ENCODE results near the gene C1orf87. TPM values are rescaled to one million over a fixed set of nuclear protein-coding genes. Genes with fewer than 3 reads are reported as not detected.

Gene C1orf87
- total and polyA plus RNA-seq, 11 donors = not detected

DNA sequence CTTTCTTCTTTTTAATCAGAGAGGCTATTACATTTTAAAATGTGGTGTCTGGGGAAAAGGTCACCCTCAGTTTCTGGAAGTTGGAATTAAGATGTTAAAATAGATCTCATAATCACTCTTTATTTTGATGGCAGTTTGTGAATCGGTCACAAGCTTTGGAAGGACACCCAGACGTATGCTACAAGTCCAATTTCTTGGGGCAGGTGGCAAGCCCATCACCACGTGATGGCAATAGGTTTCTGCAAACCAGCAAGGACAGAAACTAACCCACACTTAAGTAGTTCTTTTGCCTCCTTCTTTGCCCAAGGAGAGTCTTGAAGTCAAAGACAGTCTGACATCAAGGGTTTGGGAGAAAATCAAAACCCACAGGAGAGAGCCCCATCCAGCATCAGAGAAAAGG is 72.9 kb downstream of the C1orf87 start:
- no peaks in the 10 kb centered on the region for H3K27me3 ChIP-seq
- H3K36me3 ChIP-seq = no peaks in the 10 kb centered on the region
- H3K4me3 ChIP-seq = no peak overlapping the region
- DNase-seq (no peak), ATAC-seq (no peak)
- intact Hi-C loops (cut with DNase I) = no loop called here
- TF ChIP-seq POLR2A (IDR thresholded peaks at IDR 0.05) (no peak), CTCF (IDR thresholded peaks at IDR 0.05) (no peak)
- H3K27ac ChIP-seq = no peak overlapping the region
- WGBS, 4 donors = 73 to 88% (median 79%) methylated on average over 3 of the region's 3 CpGs
- no peaks in the 10 kb centered on the region for H3K9me3 ChIP-seq
- H3K4me1 ChIP-seq = peaks cover 0 to 5% (median 0%) of the 10 kb centered on the region in 12 donors

- Histone ChIP-seq H3K4me3 (no peak overlapping the region), H3K4me1 (peaks cover 0 to 10% (median 0%) of the 10 kb centered on the region in 12 donors), H3K27ac (no peak overlapping the region), H3K9me3 (no peaks in the 10 kb centered on the region), H3K36me3 (no peaks in the 10 kb centered on the region), H3K27me3 (no peaks in the 10 kb centered on the region)
- TF ChIP-seq POLR2A (IDR thresholded peaks at IDR 0.05) (no peak), CTCF (IDR thresholded peaks at IDR 0.05) (no peak)
- intact Hi-C loops (cut with DNase I) = loop anchor here in 1 of 10 donors (10.0 kb wide), 1 partner anchor 65 kb away; no protein-coding TSS in a partner anchor
- DNase-seq (no peak), ATAC-seq (no peak)
- WGBS, 4 donors = 61 to 83% (median 79%) methylated on average over 2 of the region's 2 CpGs
These were observed 73.8 kb downstream of the C1orf87 start for GRCh38 chr1:59999746-60000145.

- 89 to 93% (median 89%) methylated on average over 3 of the region's 3 CpGs for WGBS, 4 donors
- TF ChIP-seq CTCF (IDR thresholded peaks at IDR 0.05) (no peak), POLR2A (IDR thresholded peaks at IDR 0.05) (no peak)
- no peak for ATAC-seq
- Histone ChIP-seq H3K27me3 (no peaks in the 10 kb centered on the region), H3K9me3 (no peaks in the 10 kb centered on the region), H3K36me3 (no peaks in the 10 kb centered on the region), H3K4me3 (no peak overlapping the region), H3K27ac (no peak overlapping the region), H3K4me1 (peaks cover 0 to 10% (median 0%) of the 10 kb centered on the region in 12 donors)
- intact Hi-C loops (cut with DNase I) = loop anchor here in 1 of 10 donors (10.0 kb wide), 1 partner anchor 66 kb away; no protein-coding TSS in a partner anchor
- DNase-seq = no peak
These were observed 74.6 kb downstream of the C1orf87 start for GRCh38 chr1:59999006-59999405.

DNA sequence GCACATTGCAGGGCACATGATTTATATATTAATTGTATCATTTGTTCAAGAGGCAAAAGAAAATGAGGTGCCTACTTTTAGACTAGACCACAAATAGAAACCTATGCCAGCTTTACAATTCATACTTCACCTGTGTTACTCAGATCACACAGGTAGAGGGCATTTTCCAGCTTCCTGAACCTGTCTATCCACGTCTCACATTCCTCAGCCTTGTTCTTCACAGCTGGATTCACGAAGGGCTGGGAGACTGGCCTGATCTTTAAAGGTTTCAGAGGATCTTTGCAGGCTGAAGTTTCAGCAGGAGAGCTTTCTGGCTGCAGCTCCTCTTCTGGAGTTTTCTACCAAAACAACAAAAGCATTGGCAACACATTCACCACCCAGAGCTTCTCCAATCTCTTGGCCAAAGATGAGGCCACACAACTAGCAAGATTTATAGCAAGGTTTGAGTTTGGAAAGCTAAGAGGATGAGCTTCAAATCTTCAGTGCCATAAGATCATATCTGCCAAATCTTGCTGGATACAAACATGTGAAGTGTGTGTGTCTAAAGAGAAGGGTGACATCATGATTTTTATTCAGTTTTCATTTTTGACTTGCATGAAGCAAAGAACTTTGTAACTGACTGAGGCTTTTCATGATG is 76.0 kb downstream of the C1orf87 start:
- H3K27me3 ChIP-seq = no peaks in the 10 kb centered on the region
- H3K4me3 ChIP-seq = no peak overlapping the region
- 33 to 53% (median 45%) methylated on average over 2 of the region's 2 CpGs for WGBS, 4 donors
- no peak overlapping the region for H3K27ac ChIP-seq
- no peak for TF ChIP-seq POLR2A (IDR thresholded peaks at IDR 0.05)
- TF ChIP-seq CTCF (IDR thresholded peaks at IDR 0.05) = no peak
- no peaks in the 10 kb centered on the region for H3K9me3 ChIP-seq
- no peak for ATAC-seq
- no peaks in the 10 kb centered on the region for H3K36me3 ChIP-seq
- intact Hi-C loops (cut with DNase I) = loop anchor here in 1 of 10 donors (10.0 kb wide), 1 partner anchor 67 kb away; no protein-coding TSS in a partner anchor
- DNase-seq = no peak
- H3K4me1 ChIP-seq = peaks cover 0 to 10% (median 0%) of the 10 kb centered on the region in 12 donors

Data from heart left ventricle (tissue), 16 donors.